ENCODE results near the gene RAB4B.

Gene RAB4B

DNA sequence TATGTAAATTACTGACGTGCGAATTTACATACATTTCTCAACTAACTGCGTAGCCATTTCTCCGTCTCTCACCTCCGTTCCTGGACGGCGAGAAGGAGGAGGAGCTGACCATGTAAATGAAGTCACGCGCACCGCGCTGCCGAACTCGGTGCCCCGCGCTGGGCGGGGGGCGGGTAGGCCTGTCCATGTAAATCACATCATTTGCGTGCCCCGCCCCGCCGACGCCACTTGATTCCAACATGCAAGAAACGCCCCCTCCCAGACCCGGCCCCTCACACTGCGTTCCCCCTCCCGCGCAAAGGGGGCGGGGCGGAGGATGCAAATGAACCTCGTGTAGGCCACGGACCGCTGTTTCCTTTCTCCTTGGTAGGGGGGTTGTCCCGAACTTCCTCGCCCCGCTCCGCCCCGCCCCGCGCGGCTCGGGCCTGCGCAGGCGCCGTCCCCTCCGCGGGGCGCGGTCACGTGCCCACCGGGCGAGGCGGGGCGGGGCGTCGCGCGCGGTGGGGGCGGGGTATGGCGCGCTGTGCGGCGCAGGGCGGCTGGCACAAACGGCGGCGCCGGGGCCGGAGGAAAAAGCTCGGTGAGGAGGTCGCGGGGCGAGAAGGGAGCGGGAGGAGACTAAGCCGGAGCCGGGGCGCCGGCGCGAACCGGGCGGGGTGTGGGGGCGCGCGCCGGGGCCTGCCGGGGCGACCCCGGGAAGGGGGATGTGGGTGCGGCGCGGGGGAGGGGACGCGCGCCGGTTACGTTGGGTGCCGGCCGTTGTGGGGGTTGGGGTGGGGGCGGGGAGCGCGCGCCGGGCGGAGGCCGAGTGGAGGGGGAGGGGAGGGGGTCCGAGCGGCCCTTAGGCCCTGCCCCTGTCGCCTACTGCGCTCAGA lies 20.9 kb downstream of the RAB4B start, which contains the start of gene EGLN2 (continued):
- peak; percentile 82 for TF ChIP-seq ZNF629 (tag by site-specific recombination; IDR thresholded peaks at IDR 0.05)
- no peak for TF ChIP-seq ZNF169 (tag by site-specific recombination; IDR thresholded peaks at IDR 0.05)
- peak; percentile 84 for TF ChIP-seq ZBTB8A (tag by site-specific recombination; IDR thresholded peaks at IDR 0.05)
- no peak for TF ChIP-seq ZNF580 (tag by site-specific recombination; IDR thresholded peaks at IDR 0.05)
- TF ChIP-seq ZNF302 (tag by site-specific recombination; IDR thresholded peaks at IDR 0.05; ENCODE audit: low read depth) = no peak
- no peak for TF ChIP-seq ZNF776 (tag by site-specific recombination; IDR thresholded peaks at IDR 0.05; ENCODE audit: borderline replicate concordance)
- TF ChIP-seq ZNF521 (tag by site-specific recombination; IDR thresholded peaks at IDR 0.05) = no peak
- peak; percentile 97 for TF ChIP-seq KLF9 (tag by site-specific recombination; IDR thresholded peaks at IDR 0.05; ENCODE audit: low read depth)
- no peak for TF ChIP-seq ZNF138 (tag by site-specific recombination; IDR thresholded peaks at IDR 0.05; ENCODE audit: borderline replicate concordance)
- no peak; the same call in 1 of the 2 replicates for TF ChIP-seq SP7 (tag by site-specific recombination; IDR thresholded peaks at IDR 0.05)
- no peak for TF ChIP-seq ZNF555 (tag by site-specific recombination; conservative IDR thresholded peaks at IDR 0.05)
- TF ChIP-seq GLIS1 (tag by site-specific recombination; IDR thresholded peaks at IDR 0.05) = peak; percentile 86
- TF ChIP-seq ZNF510 (tag by site-specific recombination; IDR thresholded peaks at IDR 0.05; ENCODE audit: insufficient replicate concordance) = no peak
- TF ChIP-seq, protein P1, sequence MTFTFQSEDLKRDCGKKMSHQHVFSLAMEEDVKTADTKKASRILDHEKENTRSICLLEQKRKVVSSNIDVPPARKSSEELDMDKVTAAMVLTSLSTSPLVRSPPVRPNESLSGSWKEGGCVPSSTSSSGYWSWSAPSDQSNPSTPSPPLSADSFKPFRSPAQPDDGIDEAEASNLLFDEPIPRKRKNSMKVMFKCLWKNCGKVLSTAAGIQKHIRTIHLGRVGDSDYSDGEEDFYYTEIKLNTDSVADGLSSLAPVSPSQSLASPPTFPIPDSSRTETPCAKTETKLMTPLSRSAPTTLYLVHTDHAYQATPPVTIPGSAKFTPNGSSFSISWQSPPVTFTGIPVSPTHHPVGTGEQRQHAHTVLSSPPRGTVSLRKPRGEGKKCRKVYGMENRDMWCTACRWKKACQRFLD (tag by site-specific recombination; IDR thresholded peaks at IDR 0.05) = no peak
- TF ChIP-seq ZNF2 (tag by site-specific recombination; IDR thresholded peaks at IDR 0.05) = no peak
- TF ChIP-seq ZNF19 (tag by site-specific recombination; IDR thresholded peaks at IDR 0.05; ENCODE audit: low read depth) = no peak
- peak; percentile 12 for TF ChIP-seq ZBTB17 (tag by site-specific recombination; IDR thresholded peaks at IDR 0.05)
- no peak for TF ChIP-seq ZNF248 (tag by site-specific recombination; IDR thresholded peaks at IDR 0.05)
- TF ChIP-seq, protein P2, sequence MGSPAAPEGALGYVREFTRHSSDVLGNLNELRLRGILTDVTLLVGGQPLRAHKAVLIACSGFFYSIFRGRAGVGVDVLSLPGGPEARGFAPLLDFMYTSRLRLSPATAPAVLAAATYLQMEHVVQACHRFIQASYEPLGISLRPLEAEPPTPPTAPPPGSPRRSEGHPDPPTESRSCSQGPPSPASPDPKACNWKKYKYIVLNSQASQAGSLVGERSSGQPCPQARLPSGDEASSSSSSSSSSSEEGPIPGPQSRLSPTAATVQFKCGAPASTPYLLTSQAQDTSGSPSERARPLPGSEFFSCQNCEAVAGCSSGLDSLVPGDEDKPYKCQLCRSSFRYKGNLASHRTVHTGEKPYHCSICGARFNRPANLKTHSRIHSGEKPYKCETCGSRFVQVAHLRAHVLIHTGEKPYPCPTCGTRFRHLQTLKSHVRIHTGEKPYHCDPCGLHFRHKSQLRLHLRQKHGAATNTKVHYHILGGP (tag by site-specific recombination; IDR thresholded peaks at IDR 0.05) = no peak
- peak; percentile 38; the same call in 1 of the 2 replicates for TF ChIP-seq ZNF398 (tag by site-specific recombination; IDR thresholded peaks at IDR 0.05)
- TF ChIP-seq MYNN (tag by site-specific recombination; IDR thresholded peaks at IDR 0.05; ENCODE audit: borderline replicate concordance) = no peak
- TF ChIP-seq ZNF266 (tag by site-specific recombination; IDR thresholded peaks at IDR 0.05; ENCODE audit: low read depth) = no peak
- no peak for TF ChIP-seq ZBTB48 (tag by site-specific recombination; IDR thresholded peaks at IDR 0.05)
- TF ChIP-seq, protein P3, sequence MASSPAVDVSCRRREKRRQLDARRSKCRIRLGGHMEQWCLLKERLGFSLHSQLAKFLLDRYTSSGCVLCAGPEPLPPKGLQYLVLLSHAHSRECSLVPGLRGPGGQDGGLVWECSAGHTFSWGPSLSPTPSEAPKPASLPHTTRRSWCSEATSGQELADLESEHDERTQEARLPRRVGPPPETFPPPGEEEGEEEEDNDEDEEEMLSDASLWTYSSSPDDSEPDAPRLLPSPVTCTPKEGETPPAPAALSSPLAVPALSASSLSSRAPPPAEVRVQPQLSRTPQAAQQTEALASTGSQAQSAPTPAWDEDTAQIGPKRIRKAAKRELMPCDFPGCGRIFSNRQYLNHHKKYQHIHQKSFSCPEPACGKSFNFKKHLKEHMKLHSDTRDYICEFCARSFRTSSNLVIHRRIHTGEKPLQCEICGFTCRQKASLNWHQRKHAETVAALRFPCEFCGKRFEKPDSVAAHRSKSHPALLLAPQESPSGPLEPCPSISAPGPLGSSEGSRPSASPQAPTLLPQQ (tag by site-specific recombination; IDR thresholded peaks at IDR 0.05) = no peak; the same call in 1 of the 2 replicates
- no peak for TF ChIP-seq ZNF416 (tag by site-specific recombination; IDR thresholded peaks at IDR 0.05)
- TF ChIP-seq, protein P4, sequence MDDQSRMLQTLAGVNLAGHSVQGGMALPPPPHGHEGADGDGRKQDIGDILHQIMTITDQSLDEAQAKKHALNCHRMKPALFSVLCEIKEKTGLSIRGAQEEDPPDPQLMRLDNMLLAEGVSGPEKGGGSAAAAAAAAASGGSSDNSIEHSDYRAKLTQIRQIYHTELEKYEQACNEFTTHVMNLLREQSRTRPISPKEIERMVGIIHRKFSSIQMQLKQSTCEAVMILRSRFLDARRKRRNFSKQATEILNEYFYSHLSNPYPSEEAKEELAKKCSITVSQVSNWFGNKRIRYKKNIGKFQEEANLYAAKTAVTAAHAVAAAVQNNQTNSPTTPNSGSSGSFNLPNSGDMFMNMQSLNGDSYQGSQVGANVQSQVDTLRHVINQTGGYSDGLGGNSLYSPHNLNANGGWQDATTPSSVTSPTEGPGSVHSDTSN (CRISPR knock-in tag; IDR thresholded peaks at IDR 0.05) = no peak
- TF ChIP-seq, protein P5, sequence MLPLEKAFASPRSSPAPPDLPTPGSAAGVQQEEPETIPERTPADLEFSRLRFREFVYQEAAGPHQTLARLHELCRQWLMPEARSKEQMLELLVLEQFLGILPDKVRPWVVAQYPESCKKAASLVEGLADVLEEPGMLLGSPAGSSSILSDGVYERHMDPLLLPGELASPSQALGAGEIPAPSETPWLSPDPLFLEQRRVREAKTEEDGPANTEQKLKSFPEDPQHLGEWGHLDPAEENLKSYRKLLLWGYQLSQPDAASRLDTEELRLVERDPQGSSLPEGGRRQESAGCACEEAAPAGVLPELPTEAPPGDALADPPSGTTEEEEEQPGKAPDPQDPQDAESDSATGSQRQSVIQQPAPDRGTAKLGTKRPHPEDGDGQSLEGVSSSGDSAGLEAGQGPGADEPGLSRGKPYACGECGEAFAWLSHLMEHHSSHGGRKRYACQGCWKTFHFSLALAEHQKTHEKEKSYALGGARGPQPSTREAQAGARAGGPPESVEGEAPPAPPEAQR (tag by site-specific recombination; IDR thresholded peaks at IDR 0.05) = no peak
- no peak for TF ChIP-seq GLI4 (tag by site-specific recombination; IDR thresholded peaks at IDR 0.05)
- TF ChIP-seq ZNF184 (tag by site-specific recombination; IDR thresholded peaks at IDR 0.05) = no peak
- peak; percentile 99; the same call in 1 of the 2 replicates for TF ChIP-seq ZNF664 (tag by site-specific recombination; IDR thresholded peaks at IDR 0.05)
